Small intestine (tissue), 7 donors: ENCODE results near the gene ZNF217. TPM values are rescaled to one million over a fixed set of nuclear protein-coding genes. Genes with fewer than 3 reads are reported as not detected.
"Not testable (repeated sequence)": the region's sequence is repeated elsewhere in the genome, so short reads cannot be mapped to it uniquely, and the experiment has no call there.

Source experiments
- DNase-seq, 2 donors: peaks; one replicate each; pipeline versions ENCODE4 v3.0.0 to v3.0.0-alpha.2; 2013
- FAIRE-seq: peaks from 2 replicates; lab custom pipeline; 2012; peaks lifted over from hg19 to GRCh38; lab: Jason Lieb, UNC
- H3K27ac ChIP-seq, 3 donors: one replicate each; pipeline ENCODE4 v1.5.1; 2013; ENCODE audit warnings: low read length in 2 of 3, mild to moderate bottlenecking in 2 of 3, control low read depth in 1 of 3, inconsistent platforms in 1 of 3, low read depth in 1 of 3, moderate library complexity in 1 of 3
- H3K27me3 ChIP-seq, 3 donors: one replicate each; pipeline ENCODE4 v1.6.1; 2013; ENCODE audit warnings: low read length in 3 of 3, inconsistent platforms in 1 of 3; ENCODE audit not compliant: control insufficient read depth in 3 of 3, insufficient read depth in 3 of 3
- H3K36me3 ChIP-seq, 3 donors: one replicate each; pipeline ENCODE4 v1.6.1; 2013; ENCODE audit warnings: low read length in 3 of 3, inconsistent platforms in 1 of 3, low read depth in 1 of 3, mild to moderate bottlenecking in 1 of 3, moderate library complexity in 1 of 3; ENCODE audit not compliant: control insufficient read depth in 3 of 3, insufficient read depth in 2 of 3
- H3K4me1 ChIP-seq, 3 donors: one replicate each; pipeline ENCODE4 v1.6.1; 2013; ENCODE audit warnings: low read length in 2 of 3, inconsistent platforms in 1 of 3, low read depth in 1 of 3, mild to moderate bottlenecking in 1 of 3, moderate library complexity in 1 of 3; ENCODE audit not compliant: control insufficient read depth in 3 of 3, insufficient read depth in 2 of 3
- H3K4me3 ChIP-seq, 3 donors: one replicate each; pipeline ENCODE4 v1.5.1; 2013; ENCODE audit warnings: low read length in 3 of 3, control low read depth in 1 of 3, inconsistent platforms in 1 of 3, low read depth in 1 of 3, mild to moderate bottlenecking in 1 of 3, moderate library complexity in 1 of 3
- H3K9me3 ChIP-seq, 2 donors: one replicate each; pipeline ENCODE4 v1.6.1; 2013; ENCODE audit warnings: low read depth in 1 of 2, low read length in 1 of 2; ENCODE audit not compliant: control insufficient read depth in 2 of 2, insufficient read depth in 1 of 2
- WGBS, 3 donors: extraction: QIAGEN DNeasy Blood & Tissue Kit; methylation state at CpG; one replicate each; pipeline ENCODE4 v1.1.7; 2013; 5-methylcytosine and 5-hydroxymethylcytosine counted together
- polyA plus RNA-seq, 4 donors: library from polyadenylated mRNA; stranded (reverse) in 3 of 4; unstranded in 1 of 4; fragments of 200-250 nt in 3 of 4; fragments of 120-200 nt in 1 of 4; gene quantifications; one replicate each; pipeline versions ENCODE4 v1.2.1 to v1.2.3, GENCODE V29; 2013
- donor health status: healthy with polysubstance abuse.
- donor health status: control.
- donor health status: control.
- donor health status: Bipolar disorder and iron deficiency.
- donor health status: healthy.

ZNF217 gene
- polyA plus RNA-seq, 4 donors: 4.1 to 33.7 (median 8.7) TPM

DNA sequence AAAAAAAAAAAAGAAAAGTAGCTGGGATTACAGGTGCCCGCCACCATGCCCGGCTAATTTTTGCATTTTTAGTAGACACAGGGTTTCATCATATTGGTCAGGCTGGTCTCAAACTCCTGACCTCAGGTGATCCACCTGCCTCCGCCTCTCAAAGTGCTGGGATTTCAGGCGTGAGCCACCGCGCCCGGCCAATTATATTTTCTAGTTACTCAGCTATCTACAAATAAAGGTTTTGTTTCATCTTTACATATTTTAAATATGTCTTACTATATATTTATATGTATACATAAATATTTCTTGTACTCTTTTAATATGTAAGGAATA, 31.2 kb upstream of the ZNF217 start:
- H3K9me3 ChIP-seq, H3K27ac ChIP-seq, H3K27me3 ChIP-seq, H3K4me3 ChIP-seq, FAIRE-seq, DNase-seq, H3K36me3 ChIP-seq: not testable (repeated sequence)
- peaks cover 4 to 21% (median 9%) of the 10 kb centered on the region in 3 donors for H3K4me1 ChIP-seq
- WGBS, 3 donors: 79 to 82% (median 81%) methylated on average over 7 of the region's 7 CpGs

DNA sequence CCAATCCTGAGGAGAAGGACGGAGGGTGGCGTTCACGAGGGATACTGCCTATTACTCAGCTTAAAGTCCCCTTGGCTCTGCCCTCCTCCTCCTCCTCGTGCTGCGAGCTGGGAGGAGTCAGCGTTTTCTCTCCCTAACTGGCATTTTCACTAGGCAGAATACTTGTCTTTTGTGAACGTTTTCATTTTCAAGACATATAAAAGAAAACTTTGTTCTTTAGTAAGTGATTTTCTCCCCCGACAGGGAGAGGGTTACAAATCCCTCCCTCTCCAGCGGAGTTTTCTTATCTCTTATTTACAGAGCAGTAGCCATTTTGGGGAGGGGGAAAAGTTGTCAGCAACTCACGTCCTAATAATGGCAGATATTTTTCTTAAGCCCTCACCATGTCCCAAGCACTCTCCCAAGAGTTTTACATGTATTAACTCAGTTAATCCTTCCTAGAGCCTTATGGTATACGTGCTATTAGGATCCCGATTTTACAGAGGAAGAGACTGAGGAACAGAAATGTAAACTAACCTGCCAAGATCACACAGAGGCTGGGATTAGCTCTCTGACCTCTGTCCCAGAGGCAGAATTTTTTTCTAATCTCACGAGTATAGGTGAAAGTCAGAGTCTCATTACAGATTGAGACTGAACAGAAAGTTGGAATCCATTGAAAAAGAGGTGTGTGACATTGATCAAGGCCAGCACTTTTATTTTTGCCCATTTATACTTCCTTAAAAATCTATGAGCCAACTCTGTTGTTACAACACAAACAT, 30.0 kb upstream of the ZNF217 start:
- Histone ChIP-seq H3K4me3 (peak overlapping the region in 2 of 3 donors; percentile 41 to 46), H3K9me3 (no peaks in the 10 kb centered on the region), H3K27ac (peak overlapping the region; percentile 87 to 96 (median 94)), H3K36me3 (no peaks in the 10 kb centered on the region), H3K4me1 (peaks cover 4 to 21% (median 9%) of the 10 kb centered on the region in 3 donors), H3K27me3 (no peaks in the 10 kb centered on the region)
- FAIRE-seq: no peak
- DNase-seq: peak; percentile 81 to 90
- WGBS, 3 donors: 1 to 2% (median 1%) methylated on average over 13 of the region's 13 CpGs

DNA sequence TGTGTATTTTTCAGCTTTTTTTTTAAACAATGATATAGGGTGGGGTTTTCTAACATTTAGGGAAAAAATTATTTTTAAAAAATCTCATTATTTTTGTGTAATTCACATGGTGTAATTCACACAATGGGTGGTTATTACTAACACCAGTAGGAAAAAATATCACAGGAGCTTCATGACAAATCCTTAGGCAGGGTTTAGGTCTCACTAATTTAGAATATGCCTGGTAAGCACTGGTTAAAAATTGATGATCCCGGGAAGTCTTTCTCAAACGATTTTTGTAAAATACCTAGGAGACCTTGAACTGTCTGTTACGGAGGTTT, 29.5 kb upstream of the ZNF217 start:
- H3K9me3 ChIP-seq: no peaks in the 10 kb centered on the region
- H3K36me3 ChIP-seq: no peaks in the 10 kb centered on the region
- no peaks in the 10 kb centered on the region for H3K27me3 ChIP-seq
- FAIRE-seq (no peak), DNase-seq (no peak)
- H3K27ac ChIP-seq: peak overlapping the region; percentile 87 to 96 (median 94)
- H3K4me3 ChIP-seq: peak overlapping the region in 2 of 3 donors; percentile 41 to 46
- 0 to 1% (median 1%) methylated on average over 3 of the region's 3 CpGs for WGBS, 3 donors
- H3K4me1 ChIP-seq: peaks cover 4 to 21% (median 9%) of the 10 kb centered on the region in 3 donors

DNA sequence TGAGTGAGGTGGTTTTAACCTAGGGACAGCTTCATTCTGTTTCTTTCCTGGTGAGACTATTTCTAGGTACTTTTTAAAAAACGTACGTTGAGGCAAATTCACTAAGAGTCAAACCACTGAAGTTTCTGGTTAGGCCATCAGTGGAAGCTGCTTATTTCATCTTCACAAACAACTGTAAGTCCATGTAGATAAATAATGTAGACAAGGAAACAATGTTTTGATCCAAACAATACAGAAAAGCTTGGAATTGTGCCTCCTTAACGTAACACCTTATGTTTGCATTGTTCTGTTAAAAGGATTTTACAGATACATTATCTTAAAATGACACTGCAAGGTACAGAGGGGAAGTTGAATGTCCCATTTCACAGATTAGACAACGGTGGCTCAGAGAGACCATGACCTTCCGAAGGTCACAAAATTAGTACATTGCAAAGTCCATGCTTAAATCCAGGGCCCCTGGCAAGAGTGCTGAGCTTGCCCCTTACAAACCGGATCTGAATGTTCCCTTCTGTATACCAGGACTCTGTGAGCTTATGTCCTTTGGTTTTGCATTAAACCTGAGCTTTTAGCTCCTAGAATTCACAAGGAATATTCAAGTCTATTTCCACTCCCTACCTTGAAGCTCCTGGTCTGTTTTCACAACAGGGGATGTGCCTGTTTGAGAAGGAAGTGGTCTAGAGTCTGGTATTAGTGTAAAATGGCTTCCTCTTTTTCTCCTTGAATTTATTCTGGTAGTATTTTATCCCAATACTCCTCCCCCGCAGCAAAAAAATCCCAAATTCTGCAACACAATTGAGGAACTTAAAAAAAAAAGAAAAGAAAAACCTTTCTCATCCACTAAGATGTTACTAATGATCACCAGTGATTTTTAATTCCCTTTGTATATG, 28.9 kb upstream of the ZNF217 start:
- peak overlapping the region; percentile 87 to 94 (median 92) for H3K27ac ChIP-seq
- H3K9me3 ChIP-seq: no peaks in the 10 kb centered on the region
- peaks cover 4 to 21% (median 9%) of the 10 kb centered on the region in 3 donors for H3K4me1 ChIP-seq
- H3K27me3 ChIP-seq: no peaks in the 10 kb centered on the region
- WGBS, 3 donors: 19 to 33% (median 20%) methylated on average over 7 of the region's 7 CpGs
- DNase-seq (peak; percentile 48 to 52), FAIRE-seq (no peak)
- H3K36me3 ChIP-seq: no peaks in the 10 kb centered on the region
- no peak overlapping the region for H3K4me3 ChIP-seq

DNA sequence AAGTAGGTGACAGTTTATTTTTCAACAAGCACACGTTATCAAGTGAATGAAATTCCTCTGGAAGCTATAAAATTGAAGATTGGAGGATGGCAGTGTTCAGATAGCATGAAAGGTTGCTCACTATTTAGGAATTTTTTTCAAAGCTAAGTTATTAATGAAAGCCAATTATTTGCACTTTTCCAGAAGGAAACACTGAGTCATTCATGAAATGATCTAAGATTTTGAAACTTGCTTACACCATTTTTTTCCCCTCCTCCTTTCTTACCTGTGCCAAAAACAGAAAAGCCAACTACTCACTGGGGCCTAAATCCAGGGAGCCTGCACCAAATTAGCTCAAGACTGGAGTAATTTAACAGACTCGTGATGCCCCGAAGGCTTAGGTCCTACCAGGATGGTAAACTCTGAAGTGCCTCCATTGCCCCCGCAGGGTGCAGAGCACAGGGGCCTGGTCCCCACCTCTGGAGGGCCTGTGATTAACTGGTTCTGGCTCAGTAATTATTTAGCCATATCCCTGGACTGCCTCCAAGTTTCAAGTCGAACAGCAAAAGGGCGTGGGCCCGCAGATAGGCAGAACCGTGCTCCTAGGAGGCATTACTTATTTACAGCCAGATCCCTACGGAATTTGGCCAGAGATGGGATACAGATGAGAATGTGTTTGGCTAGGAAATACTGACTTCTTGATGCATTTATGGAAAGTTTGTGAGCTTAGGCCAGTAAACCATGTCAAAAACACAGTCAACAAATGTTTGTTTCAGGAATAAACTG, 28.0 kb upstream of the ZNF217 start:
- FAIRE-seq (no peak), DNase-seq (peak; percentile 73 to 86)
- Histone ChIP-seq H3K36me3 (no peaks in the 10 kb centered on the region), H3K4me3 (no peak overlapping the region), H3K4me1 (peaks cover 4 to 21% (median 9%) of the 10 kb centered on the region in 3 donors), H3K27me3 (no peaks in the 10 kb centered on the region), H3K27ac (peak overlapping the region; percentile 87 to 94 (median 92)), H3K9me3 (no peaks in the 10 kb centered on the region)
- WGBS, 3 donors: 2 to 28% (median 19%) methylated on average over 9 of the region's 9 CpGs

DNA sequence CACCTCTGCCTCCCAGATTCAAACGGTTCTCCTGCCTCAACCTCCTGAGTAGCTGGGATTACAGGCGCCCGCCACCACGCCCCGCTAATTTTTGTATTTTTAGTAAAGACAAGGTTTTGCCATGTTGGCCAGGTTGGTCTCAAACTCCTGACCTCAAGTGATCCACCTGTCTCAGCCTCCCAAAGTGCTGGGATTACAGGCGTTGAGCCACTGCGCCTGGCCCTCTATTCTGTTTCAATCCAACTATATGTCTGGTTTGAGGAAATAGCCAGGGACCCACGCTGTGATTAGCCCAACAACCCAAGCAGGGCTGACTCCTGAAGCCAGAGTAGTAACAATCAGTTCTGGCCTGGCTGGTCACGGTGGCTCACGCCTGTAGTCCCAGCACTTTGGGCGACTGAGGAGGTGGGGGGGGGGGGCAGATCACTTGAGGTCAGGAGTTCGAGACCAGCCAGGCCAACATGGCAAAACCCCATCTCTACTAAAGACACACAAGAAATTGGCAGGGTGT, 24.9 kb upstream of the ZNF217 start:
- H3K4me3 ChIP-seq, DNase-seq, H3K27me3 ChIP-seq, H3K9me3 ChIP-seq, H3K27ac ChIP-seq, H3K36me3 ChIP-seq, FAIRE-seq: not testable (repeated sequence)
- H3K4me1 ChIP-seq: peaks cover 4 to 22% (median 9%) of the 10 kb centered on the region in 3 donors
- WGBS, 3 donors: 88 to 94% (median 90%) methylated on average over 10 to 12 of the region's 12 CpGs

DNA sequence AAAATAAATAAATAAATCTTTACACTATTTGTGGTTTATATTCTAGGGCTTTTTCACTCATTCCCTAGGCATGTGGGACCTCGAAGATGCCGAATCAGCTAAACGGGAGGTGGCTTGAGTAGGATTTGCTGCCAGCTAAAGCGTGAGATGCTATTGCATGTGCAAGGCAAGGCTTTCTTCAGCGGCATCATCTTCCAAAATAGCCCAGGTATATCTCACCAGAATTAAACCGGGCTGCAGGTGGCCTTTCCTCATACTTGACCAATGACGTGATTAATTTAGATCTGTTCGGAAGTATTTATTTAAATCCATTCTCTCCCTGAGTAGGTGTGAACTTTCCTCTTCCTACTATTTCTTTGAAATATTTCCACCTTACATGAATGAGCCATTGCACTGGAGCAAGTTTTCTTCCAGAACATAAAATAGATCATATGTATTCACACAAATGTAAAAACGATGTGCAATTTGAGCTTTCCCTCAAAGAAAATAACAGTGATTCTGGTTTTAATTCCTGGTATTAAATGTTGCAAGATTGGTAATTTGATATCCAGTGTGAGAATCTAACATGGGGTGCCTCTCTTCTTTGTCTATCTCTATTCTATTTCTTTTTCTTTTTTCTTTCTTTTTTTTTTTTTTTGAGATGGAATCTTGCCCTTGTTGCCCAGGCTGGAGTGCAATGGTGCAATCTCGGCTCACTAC, 24.3 kb upstream of the ZNF217 start:
- FAIRE-seq (no peak), DNase-seq (no peak)
- Histone ChIP-seq H3K27ac (no peak overlapping the region), H3K9me3 (no peaks in the 10 kb centered on the region), H3K36me3 (no peaks in the 10 kb centered on the region), H3K4me1 (peaks cover 4 to 27% (median 11%) of the 10 kb centered on the region in 3 donors), H3K27me3 (no peaks in the 10 kb centered on the region), H3K4me3 (no peak overlapping the region)
- WGBS, 3 donors: 79 to 89% (median 80%) methylated on average over 10 of the region's 10 CpGs
